MM.1S (cell line): ENCODE measurements around the gene COPS9.

ENCODE experiments used
- DNase-seq: peaks from one replicate; pipeline ENCODE4 v3.0.0-alpha.2; 2015
- H2AFZ ChIP-seq: fragments of 300-600 bp; sonication (generic); 2 replicates; pipeline ENCODE4 v1.6.0; 2016; ENCODE audit warnings: antibody characterized with exemption, low read length
- H3F3A ChIP-seq: fragments of 300-600 bp; sonication (generic); 2 replicates; pipeline ENCODE4 v1.6.1; 2016; ENCODE audit warnings: mild to moderate bottlenecking, antibody characterized with exemption, low read length, moderate library complexity, mixed read lengths; ENCODE audit not compliant: insufficient read depth
- H3K27ac ChIP-seq: fragments of 300-600 bp; sonication (generic); 2 replicates; pipeline ENCODE4 v1.5.1; 2016; ENCODE audit warnings: mild to moderate bottlenecking, low read length
- H3K27me3 ChIP-seq: fragments of 300-600 bp; sonication (generic); replicated peaks from 2 replicates; pipeline ENCODE4 v1.6.0; 2016; ENCODE audit warnings: low read length; ENCODE audit not compliant: insufficient read depth
- H3K36me3 ChIP-seq: fragments of 300-600 bp; sonication (generic); replicated peaks from 2 replicates; pipeline ENCODE4 v1.6.1; 2016; ENCODE audit warnings: mild to moderate bottlenecking, low read length, mixed read lengths; ENCODE audit not compliant: insufficient read depth
- H3K4me1 ChIP-seq: fragments of 300-600 bp; sonication (generic); 2 replicates; pipeline ENCODE4 v1.6.1; 2016; ENCODE audit warnings: low read length, mixed read lengths
- H3K4me2 ChIP-seq: fragments of 300-600 bp; sonication (generic); 2 replicates; pipeline ENCODE4 v1.6.0; 2016; ENCODE audit warnings: low read depth, low read length
- H3K4me3 ChIP-seq: fragments of 300-600 bp; sonication (generic); 2 replicates; pipeline ENCODE4 v1.5.1; 2016; ENCODE audit warnings: low read length, mixed read lengths
- H3K79me2 ChIP-seq: fragments of 300-600 bp; sonication (generic); 2 replicates; pipeline ENCODE4 v1.6.1; 2016; ENCODE audit warnings: mixed run types, low read length, mixed read lengths
- H3K9ac ChIP-seq: fragments of 300-600 bp; sonication (generic); 2 replicates; pipeline ENCODE4 v1.6.1; 2016; ENCODE audit warnings: low read length, mixed read lengths
- H3K9me2 ChIP-seq: fragments of 300-600 bp; sonication (generic); replicated peaks from 2 replicates; pipeline ENCODE4 v1.6.1; 2016; ENCODE audit warnings: mild to moderate bottlenecking, low read length, mixed read lengths; ENCODE audit not compliant: insufficient read depth
- H3K9me3 ChIP-seq: fragments of 300-600 bp; sonication (generic); replicated peaks from 2 replicates; pipeline ENCODE4 v1.6.1; 2016; ENCODE audit warnings: mild to moderate bottlenecking, low read length, mixed read lengths; ENCODE audit not compliant: insufficient read depth
- H4K20me1 ChIP-seq: fragments of 300-600 bp; sonication (generic); 2 replicates; pipeline ENCODE4 v1.6.1; 2016; ENCODE audit warnings: mild to moderate bottlenecking, low read length, moderate library complexity, mixed read lengths; ENCODE audit not compliant: insufficient read depth
- CTCF ChIP-seq: fragments of 300-600 bp; sonication (generic); IDR thresholded peaks from 2 replicates; pipeline ENCODE4 v1.5.1; 2016; ENCODE audit warnings: antibody characterized with exemption, low read length, mixed read lengths
- EZH2 ChIP-seq: fragments of 300-600 bp; sonication (generic); optimal IDR thresholded peaks from 2 replicates; pipeline ENCODE3; 2017; ENCODE audit warnings: low read depth, mild to moderate bottlenecking, antibody characterized with exemption, low read length, mixed read lengths
- EZH2phosphoT487 ChIP-seq: fragments of 300-600 bp; sonication (generic); IDR thresholded peaks from 2 replicates; pipeline ENCODE4 v1.6.1; 2018; ENCODE audit warnings: antibody characterized with exemption, low read length

The COPS9 gene

DNA sequence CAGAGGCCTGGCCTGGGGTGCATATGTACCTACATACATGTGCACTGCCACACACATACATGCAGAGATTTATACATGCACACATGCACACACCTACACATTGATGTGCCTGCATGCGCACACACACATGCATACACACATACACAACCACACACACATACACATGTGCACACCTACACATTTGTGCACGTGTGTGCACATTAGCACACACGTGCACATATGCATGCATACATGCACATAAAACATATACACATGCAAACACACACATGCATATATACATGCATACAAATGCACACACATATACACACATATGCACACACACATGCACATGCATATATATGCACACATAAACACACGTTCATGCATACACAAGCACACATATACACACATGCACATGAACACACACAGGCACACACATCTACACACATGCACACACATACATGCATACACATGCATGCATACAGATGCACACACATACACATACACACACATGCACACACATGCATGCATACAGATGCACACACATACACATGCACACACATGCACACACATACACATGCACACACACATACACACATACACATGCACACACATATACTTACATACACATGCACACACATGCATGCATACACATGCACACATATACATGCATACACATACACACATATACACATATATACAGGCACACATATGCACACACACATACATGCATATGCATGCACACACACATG, 27.9 kb upstream of the COPS9 start:
- no peak overlapping the region for H3K4me2 ChIP-seq
- H3K4me3 ChIP-seq = no peak overlapping the region
- H3K4me1 ChIP-seq = no peaks in the 10 kb centered on the region
- H2AFZ ChIP-seq = no peak overlapping the region
- no peaks in the 10 kb centered on the region for H3F3A ChIP-seq
- no peak for DNase-seq
- H3K9me2 ChIP-seq = no peaks in the 10 kb centered on the region
- peaks cover 23% of the 10 kb centered on the region for H3K27me3 ChIP-seq
- H3K79me2 ChIP-seq = no peaks in the 10 kb centered on the region
- H3K9ac ChIP-seq = no peak overlapping the region
- H3K9me3 ChIP-seq = no peaks in the 10 kb centered on the region
- no peaks in the 10 kb centered on the region for H3K36me3 ChIP-seq
- H3K27ac ChIP-seq = no peak overlapping the region
- no peaks in the 10 kb centered on the region for H4K20me1 ChIP-seq
- TF ChIP-seq EZH2phosphoT487 (no peak), CTCF (no peak), EZH2 (no peak)

DNA sequence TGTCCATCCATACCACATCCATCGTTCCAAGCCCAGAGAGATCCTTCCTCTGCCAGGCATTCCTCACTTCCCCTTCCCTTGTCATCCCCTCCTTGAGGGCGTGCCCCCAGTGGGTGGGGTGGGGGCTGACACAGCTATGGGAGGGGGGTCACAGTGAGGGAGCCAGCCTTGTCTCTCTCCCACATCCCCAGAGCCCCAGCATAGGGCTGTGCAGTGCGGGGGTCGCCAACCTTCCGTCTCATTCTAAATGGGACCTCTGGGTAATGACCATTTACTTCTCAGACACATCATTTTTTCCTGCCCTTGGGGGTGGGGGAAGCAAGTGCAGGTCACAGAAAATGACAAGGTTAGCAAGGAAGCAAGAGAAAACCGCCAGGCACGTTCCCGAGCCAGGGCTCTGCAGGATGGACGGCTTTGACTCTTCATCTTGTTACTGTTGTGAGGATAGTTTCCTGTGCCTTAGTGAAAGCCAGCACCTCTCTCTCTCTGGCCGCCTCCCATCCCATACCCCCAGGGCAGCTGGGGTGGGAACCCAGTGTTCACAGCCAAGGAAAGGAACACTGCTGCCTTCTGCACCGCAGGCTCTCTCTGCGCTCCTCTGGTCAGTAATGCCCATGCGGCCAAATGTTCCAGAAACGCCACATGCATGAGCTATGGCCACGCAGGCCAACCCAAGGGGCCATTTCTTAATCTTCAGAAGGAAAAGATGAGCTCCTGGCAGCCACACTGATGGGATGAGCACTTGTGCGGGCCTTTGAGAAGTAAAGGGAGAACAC, 27.0 kb upstream of the COPS9 start:
- Histone ChIP-seq H3F3A (no peaks in the 10 kb centered on the region), H3K9me2 (no peaks in the 10 kb centered on the region), H3K27ac (no peak overlapping the region), H3K4me1 (no peaks in the 10 kb centered on the region), H3K79me2 (no peaks in the 10 kb centered on the region), H3K36me3 (no peaks in the 10 kb centered on the region), H3K9ac (no peak overlapping the region), H3K4me3 (no peak overlapping the region), H3K9me3 (no peaks in the 10 kb centered on the region), H3K27me3 (peaks cover 23% of the 10 kb centered on the region), H3K4me2 (no peak overlapping the region), H2AFZ (no peak overlapping the region), H4K20me1 (no peaks in the 10 kb centered on the region)
- TF ChIP-seq EZH2phosphoT487 (no peak), EZH2 (no peak), CTCF (no peak)
- no peak for DNase-seq

DNA sequence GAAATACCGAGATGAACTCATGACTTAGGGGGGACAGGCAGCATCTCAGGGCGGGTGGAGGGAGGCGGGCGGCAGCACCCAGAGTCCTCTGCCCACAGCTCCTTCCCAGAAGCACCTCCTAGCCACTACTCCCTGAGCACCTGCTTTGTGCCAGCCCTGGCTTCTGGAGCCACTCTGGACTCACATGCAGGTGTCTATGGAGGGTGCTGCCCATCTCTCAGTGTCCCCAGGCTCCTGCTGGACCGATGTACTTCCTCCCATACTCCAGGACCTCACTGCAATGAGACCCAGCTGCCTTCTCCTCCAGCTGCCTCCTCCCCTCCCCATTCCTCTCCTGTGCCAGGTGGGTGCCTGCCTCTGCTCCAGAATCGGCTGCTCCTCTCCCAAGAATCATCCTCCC, 26.4 kb upstream of the COPS9 start:
- H3K27me3 ChIP-seq = peaks cover 23% of the 10 kb centered on the region; the same call in 1 of the 2 replicates
- no peaks in the 10 kb centered on the region for H3K36me3 ChIP-seq
- no peak overlapping the region for H3K9ac ChIP-seq
- no peaks in the 10 kb centered on the region for H3K79me2 ChIP-seq
- DNase-seq = no peak
- TF ChIP-seq EZH2phosphoT487 (no peak), CTCF (no peak), EZH2 (no peak)
- H3F3A ChIP-seq = no peaks in the 10 kb centered on the region
- no peaks in the 10 kb centered on the region for H3K4me1 ChIP-seq
- no peak overlapping the region for H2AFZ ChIP-seq
- H3K27ac ChIP-seq = no peak overlapping the region
- H3K4me3 ChIP-seq = no peak overlapping the region
- H4K20me1 ChIP-seq = no peaks in the 10 kb centered on the region
- H3K4me2 ChIP-seq = no peak overlapping the region
- H3K9me2 ChIP-seq = no peaks in the 10 kb centered on the region
- H3K9me3 ChIP-seq = no peaks in the 10 kb centered on the region
